Tibial nerve (tissue), 3 donors: ENCODE results near the gene DNLZ.

Source experiments
- CTCF ChIP-seq, 5 experiments: fragments of 200-600 bp in 3 of 5; fragments of 450-650 bp in 2 of 5; sonication (generic) in 3 of 5; IDR thresholded peaks; one replicate each; pipeline ENCODE4 v1.5.1; 2016 to 2019; ENCODE audit warnings: antibody characterized with exemption in 5 of 5, mild to moderate bottlenecking in 3 of 5, moderate library complexity in 2 of 5
- POLR2A ChIP-seq, 2 donors: fragments of 450-650 bp; IDR thresholded peaks; one replicate each; pipeline ENCODE4 v1.6.1; 2017; ENCODE audit warnings: antibody characterized with exemption in 2 of 2, mild to moderate bottlenecking in 2 of 2, moderate library complexity in 2 of 2

- no peak for TF ChIP-seq CTCF (IDR thresholded peaks at IDR 0.05)
- TF ChIP-seq POLR2A (IDR thresholded peaks at IDR 0.05), result no peak
Measured at GRCh38 chr9:136374183-136374575, 10.6 kb upstream of the DNLZ start.
